HG02938 (cell line): ENCODE data around the gene C8G.

Experiments used
- ATAC-seq: cut with Tn5 transposase; IDR thresholded peaks from one replicate; pipeline ENCODE4 v1.9.1; 2021; ENCODE audit warnings: mild to moderate bottlenecking, moderate library complexity; ENCODE audit not compliant: unreplicated experiment

The C8G gene

DNA sequence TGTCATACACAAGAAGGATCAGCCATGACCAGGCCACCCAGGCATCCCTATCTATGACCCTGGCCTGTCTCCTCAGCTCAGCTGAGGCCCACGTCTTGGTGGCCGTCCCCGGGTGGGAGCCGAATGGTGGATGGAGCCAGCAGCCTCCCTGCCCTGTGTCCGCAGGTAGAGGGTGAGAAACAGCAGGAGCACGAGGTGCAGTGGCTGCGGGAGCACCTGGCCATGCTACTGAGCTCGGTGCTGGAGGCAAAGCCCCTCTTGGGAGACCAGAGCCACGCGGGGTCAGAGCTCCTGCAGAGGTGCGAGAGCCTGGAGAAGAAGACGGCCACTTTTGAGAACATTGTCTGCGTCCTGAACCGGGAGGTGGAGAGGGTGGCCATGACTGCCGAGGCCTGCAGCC, 25.0 kb upstream of the C8G start:
- ATAC-seq = no peak

DNA sequence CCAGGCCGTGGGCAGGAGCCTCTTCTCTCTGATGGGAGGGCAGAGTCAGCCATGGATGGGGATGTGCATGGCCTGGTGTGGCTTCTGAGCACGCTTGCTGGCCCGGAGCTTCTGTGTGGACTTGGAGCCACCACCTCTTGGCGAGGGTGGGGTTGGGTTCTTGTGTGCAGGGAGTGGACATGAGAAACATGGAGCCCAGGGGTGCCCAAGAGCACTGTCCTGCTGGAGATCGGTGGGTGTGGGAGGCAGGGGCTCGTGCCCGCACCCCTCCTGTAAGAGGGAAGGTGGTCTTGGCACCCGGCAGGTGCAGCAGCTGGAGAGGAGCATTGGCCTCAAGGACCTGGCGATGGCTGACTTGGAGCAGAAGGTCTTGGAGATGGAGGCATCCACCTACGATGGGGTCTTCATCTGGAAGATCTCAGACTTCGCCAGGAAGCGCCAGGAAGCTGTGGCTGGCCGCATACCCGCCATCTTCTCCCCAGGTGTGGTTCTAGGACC, 24.3 kb upstream of the C8G start:
- ATAC-seq = no peak

DNA sequence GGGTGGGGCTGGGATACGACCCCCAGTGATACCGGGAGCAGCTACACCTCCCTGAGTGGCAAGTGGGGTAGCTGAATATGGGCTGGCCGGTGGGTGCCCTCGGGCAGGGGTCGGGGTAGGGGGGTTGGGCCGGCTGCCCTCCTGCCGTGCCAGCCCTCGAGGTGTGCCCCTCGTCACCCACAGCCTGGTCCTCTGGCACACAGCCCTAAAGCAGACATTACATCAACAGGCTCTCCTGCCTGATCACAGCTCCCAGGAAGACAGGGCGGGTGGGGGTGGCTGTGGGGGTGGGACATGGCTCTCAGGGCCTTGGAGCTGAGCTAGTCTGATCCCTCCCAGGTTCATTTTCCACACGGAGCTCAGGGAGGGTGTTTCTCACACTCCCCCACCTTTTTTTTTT, 23.7 kb upstream of the C8G start:
- no peak for ATAC-seq

DNA sequence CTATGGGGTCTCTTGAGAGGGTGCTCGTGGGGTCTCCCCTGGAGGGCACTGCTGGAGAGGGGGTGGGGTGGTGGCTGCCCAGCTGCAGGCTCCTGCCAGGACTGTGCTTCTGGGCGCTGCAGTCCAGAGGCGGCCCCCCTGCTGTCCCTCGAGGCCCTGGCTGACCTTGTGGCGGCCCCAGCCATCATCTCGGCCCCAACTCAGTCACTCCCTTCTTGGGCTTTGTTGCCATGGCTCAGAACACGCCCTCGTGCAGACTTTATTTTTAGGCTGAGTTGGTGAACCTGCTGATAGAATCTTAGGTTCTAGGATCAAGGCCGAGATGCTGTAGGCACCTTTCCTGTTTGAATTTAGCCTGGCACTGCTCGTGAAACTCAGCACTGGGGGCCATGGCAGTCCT, 23.3 kb upstream of the C8G start:
- no peak for ATAC-seq

DNA sequence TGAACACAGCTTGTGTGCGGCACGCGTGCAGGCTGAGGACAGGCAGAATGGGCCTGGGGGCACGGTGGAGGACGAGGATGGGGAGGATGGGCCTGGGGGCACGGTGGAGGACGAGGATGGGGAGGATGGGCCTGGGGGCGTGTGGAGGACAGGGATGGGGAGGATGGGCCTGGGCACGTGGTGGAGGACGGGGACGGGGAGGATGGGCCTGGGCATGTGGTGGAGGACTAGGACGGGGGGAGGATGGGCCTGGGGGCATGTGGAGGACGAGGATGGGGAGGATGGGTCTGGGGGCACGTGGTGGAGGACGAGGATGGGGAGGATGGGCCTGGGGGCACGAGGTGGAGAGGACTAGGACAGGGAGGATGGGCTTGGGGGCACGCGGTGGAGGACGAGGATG, 22.5 kb upstream of the C8G start:
- ATAC-seq = no peak

DNA sequence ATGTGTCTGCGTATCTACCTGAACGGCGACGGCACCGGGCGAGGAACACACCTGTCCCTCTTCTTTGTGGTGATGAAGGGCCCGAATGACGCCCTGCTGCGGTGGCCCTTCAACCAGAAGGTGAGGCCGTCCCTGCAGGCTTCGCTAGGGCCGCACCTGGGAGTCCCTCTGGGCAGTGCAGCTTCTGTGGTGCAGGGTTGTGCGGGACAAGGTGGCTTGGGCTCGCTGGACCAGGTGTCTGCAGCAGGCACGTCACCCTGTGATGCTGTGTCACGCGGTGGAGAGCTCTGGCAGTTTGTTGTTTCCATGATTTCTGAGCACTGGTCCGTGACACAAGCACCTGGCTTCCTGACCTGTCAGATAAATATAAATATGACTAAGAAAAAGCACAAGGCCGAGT, 21.2 kb upstream of the C8G start:
- ATAC-seq = no peak

DNA sequence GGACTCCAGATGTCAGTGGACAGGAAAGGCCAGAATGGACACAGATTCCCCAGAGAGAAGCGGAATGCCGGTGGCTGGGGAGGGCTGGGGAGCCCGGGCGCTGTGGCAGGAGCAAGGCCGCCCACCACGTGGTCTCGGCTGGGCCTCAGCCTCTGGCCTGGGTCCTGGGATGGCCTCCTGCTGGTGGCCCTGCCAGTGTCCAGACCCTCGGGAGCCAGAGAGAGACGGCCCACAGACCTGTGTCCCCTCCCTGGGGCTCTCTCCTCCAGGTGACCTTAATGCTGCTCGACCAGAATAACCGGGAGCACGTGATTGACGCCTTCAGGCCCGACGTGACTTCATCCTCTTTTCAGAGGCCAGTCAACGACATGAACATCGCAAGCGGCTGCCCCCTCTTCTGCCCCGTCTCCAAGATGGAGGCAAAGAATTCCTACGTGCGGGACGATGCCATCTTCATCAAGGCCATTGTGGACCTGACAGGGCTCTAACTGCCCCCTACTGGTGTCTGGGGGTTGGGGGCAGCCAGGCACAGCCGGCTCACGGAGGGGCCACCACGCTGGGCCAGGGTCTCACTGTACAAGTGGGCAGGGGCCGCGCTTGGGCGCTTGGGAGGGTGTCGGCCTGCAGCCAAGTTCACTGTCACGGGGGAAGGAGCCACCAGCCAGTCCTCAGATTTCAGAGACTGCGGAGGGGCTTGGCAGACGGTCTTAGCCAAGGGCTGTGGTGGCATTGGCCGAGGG, 19.5 kb upstream of the C8G start:
- ATAC-seq = no peak

DNA sequence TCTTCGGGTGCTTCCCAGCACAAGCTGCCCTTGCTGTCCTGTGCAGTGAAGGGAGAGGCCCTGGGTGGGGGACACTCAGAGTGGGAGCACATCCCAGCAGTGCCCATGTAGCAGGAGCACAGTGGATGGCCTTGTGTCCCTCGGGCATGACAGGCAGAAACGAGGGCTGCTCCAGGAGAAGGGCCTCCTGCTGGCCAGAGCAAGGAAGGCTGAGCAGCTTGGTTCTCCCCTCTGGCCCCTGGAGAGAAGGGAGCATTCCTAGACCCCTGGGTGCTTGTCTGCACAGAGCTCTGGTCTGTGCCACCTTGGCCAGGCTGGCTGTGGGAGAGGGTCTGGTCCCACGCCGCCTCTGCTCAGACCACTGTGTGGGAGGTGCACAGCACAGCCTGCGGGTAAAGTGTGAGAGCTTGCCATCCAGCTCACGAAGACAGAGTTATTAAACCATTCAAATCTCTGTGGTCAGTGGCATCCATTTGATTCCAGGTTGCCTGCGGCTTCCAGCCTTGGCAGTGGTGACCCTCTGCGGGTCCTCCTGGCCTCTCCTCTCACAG, 18.8 kb upstream of the C8G start:
- ATAC-seq = no peak

DNA sequence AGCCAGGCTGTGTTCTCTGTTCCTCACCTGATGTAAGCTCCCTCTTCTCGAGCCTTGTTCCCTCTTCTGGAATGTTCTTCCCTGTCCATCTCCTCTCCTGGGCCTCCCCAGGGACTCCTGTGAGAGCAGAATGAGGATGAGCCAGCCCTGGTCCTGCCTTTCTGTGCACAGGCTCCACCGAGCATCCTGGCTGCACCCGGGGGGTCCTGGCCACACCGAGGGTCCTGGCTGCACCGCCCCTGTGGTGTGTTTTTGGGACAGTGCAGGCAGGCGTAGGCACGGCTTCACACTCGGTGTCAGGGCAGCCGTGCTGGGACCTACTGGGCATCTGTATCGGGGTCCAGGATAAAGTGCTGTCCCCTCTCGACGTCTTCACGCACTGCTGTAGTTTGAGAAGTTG, 18.3 kb upstream of the C8G start:
- ATAC-seq = no peak

DNA sequence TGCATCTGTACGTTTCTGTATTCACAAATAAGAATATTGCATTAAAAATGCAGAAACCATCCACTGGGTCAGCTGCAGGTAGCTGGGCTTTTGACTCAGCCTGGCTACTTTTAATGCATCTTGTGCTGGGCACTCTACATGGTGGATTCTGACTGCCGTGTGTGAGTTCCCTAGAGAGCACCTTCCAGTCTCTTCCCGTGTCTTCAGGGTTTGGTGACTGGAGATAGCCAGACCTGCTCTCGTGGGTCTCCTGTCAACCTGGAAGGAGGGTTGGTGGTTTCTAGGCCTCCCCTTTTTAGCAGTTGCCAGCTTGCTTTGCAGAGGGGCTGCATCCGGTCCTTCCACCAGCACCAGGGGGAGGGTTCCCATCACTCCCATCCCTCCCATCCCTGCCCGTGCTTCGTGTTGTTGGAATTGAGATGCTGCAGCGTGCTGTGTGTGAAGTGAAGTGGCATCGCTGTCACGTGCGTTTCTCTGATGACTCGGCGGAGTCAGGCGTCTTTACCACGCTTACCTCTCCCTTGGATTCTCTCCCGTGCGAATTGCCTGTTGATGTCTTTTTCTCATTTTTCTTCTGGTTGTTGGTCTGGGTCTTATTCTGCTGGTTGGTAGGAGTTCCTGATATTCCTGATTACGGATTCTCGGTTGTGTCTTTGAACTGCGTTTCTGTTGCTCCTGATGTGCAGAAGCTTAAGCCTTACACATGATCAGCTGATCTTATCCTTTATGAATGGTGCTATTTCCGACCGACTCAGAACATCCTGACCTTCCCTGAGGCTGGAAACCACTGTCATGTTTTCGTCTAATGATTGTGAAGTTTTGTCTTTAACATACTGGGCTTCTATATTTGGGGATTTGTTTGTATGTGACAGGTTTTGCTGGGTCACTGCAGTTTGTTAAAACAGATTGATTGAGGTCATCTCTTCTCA, 17.4 kb upstream of the C8G start:
- no peak for ATAC-seq

DNA sequence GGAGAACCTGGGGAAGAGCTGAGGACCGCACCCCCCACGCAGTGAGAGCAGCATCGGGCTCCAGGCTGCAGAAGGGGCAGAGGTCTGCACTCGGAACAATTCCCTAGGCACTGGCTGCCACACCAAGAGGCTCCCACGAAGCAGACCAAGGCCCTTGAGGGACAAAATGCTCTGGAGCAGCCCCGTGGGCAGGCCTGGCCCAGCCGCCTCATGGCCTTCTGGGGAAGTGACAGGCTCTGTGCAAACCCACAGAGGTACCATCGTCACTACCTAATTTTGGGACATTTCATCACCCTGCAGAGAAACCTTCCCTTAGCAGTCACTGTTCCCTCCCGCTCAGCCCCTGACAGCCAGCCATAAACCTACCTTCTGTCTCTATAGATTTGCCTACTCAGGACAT, 16.5 kb upstream of the C8G start:
- ATAC-seq = no peak

DNA sequence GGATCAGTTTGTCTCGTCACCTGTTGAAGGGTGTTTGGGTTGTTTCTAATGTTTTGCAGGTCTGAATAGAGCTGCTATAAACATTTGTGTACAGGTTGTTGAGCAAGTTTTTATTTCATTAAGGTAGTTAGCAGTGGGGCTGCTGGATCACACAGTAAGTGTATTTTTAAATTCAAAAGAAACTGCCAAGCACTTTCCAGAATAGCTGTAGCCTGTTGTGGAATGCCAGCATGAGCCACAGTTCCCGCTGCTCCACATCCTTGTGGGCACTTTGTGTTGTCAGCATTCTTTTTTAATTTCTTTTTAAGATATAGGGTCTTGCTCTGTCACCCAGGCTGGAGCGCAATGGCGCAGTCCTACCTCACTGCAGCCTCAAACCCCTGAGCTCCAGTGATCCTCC, 15.0 kb upstream of the C8G start:
- no peak for ATAC-seq

DNA sequence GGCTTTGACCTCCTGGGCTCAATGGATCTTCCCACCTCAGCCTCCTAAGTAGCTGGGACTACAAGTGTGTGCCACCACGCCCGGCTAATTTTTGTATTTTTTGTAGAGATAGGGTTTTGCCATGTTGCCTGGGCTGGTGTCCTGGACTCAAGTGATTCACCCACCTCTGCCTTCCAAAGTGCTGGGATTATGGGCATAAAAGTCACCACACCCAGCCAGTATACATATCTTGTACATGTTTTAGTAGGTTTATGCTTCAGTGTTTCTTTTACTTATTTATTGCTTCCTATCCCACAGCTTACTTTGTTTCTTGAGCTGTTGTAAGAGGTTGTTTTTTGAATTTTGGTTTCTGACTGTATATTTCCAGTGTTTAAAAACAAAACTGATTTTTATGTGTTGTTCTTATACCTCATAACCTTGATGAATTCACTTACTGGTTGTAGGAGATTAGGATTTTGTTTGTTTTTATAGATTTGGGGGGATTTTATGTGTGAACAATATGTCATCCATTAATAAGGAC, 13.4 kb upstream of the C8G start:
- ATAC-seq = no peak

DNA sequence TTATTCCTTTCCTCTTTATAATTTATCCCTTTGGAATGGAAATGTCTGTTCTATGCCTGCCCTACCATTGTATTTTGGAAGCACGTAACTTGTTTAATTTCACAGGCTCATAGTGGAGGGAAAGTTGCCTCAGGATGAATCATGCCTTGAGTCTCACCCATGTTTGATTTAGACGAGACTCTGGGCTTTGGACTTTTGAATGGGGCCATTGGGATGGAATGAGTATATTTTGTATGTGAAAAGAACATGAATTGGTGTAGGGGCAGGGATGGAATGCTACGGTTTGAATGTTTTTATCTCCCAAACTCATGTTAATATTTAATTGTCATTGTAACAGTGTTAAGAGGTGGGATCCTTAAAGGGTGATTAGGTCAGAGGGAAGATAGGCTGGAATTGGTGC, 10.8 kb upstream of the C8G start:
- ATAC-seq = no peak

DNA sequence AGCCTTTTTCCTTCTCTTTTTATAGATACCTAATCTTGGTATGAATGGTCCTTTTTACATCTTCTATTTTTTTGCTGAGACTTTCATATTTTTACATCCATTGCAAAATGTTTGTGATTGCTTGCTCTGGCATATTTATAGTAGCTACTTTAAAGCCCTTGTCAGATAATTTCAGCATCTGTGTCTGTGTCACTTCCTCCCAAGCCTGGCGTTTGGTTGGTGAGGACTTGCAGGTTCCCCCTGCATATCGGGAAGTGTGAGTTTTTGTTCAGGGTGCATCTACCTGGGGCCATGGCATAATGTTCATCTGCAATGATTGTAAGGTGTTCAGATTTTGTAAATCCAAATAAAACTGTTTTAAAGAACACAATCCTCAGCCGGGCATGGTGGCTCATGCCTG, 9.4 kb upstream of the C8G start:
- ATAC-seq = no peak

DNA sequence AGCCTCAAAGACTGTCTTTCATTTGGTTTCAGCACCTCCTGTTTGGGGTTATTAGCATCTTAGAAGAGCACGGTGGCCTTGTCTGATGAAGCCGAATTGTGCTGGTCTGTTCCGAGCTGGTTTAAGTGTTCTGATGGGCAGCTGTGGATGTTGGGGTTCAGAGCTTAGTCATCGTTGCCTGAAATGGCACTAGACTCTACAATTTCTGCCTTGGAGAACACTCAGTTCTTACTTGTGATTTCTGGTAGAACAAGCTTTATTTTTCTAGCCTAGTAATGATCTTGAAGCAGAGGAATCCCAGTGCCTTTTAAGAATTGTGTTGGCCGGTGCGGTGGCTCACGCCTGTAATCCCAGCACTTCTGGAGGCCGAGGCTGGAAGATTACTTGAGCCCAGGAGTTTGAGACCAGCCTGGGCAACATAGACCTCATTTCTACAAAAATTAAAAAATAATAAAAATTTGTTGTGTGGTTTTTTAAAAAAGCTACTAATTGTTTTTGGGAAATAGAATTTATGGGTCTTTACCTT, 8.3 kb upstream of the C8G start:
- ATAC-seq = no peak

DNA sequence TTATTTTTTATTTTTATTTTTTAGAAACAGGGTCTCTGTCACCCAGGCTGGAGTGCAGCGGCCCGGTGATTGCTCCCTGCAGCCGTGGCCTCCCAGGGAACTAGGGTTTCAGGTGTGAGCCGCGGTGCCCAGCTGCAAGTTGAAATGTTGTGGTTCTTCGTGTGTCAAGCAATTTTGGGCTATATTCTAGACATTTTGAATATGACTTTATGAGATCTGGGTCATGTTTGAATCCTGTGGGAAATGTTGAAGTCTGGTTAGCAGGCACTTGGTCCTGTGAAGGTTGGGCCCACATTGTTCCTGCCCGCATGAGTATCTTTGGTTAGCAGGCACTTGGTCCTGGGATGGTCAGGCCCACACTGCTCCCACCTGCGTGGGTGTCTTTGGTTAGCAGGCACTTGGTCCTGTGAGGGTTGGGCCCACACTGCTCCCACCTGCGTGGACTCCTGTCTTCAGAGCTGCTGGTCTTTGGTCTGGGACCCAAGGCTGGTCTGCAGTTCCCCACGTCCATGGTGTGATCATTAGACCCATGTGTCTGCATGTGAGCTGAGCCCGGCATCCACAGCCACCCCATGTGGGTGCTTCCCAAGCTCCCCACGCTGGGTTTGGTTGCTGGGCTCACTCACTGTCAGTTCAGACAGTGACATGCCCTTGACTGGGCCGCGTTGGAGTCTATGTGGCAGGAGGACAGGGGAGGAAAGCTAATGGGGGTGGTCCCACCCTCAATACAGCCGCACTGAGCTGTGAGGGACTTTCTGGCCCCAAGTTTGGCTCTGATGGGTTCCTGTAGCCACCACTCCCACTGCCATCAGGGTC, 7.6 kb upstream of the C8G start:
- ATAC-seq = no peak

DNA sequence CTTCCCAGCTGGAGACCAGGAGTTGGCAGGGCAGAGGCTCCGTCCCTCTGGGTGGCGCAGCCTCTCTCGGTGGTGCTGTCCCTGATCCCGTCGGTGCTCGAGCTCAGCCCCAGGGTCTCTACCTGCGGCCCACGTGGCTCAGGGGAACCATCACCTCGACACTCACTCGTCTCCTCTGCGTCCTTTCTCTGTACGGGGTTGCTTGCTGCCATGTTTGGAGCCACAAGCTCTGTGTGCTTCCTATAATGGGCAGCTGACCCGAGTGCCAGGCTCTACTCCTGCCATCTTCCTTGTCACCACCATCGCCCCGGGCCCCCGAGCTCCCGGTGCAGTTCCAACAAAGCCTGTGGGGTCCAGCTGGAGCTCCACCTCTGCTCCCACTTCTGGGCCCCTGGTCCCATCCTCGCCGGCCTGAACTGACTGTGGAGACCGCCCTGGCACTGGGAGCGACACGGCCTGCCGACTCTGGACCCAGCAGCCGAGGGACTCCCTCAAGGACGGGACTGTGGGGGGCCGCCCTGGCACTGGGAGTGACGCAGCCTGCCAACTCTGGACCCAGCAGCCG, 5.5 kb upstream of the C8G start:
- no peak for ATAC-seq

DNA sequence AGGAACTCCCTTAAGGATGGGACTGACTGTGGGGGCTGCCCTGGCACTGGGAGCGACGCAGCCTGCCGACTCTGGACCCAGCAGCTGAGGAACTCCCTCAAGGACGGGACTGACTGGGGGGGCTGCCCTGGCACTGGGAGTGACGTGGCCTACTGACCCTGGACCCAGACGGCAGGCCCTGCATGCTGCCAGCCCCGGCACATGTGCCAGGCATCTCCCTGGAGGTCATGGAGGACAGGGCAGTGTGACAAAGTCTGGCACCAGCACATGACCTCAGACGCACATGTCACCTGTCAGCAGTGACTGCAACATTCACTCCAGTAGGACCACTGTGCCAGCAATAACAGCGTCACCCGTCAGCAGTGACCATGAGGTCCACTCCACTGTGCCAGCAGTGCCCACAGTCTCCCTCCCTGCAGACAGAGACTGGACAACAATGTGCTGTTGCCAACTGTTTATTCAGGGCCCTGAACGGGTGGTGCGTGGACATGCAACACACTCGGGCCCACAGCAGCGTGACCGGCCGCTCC, 5.0 kb upstream of the C8G start:
- no peak for ATAC-seq
